ENCODE data around the gene ACR.
"Not testable (repeated sequence)": the region's sequence is repeated elsewhere in the genome, so short reads cannot be mapped to it uniquely, and the experiment has no call there.

Gene ACR

GRCh38 chr22:50775132-50775531 lies 37.1 kb downstream of the ACR start:
- not testable (repeated sequence) for H3K4me3 ChIP-seq (ENCODE audit: low read length); H3K9me3 ChIP-seq (ENCODE audit: insufficient read depth, low read length); H3K4me1 ChIP-seq (ENCODE audit: low read length); H3K79me2 ChIP-seq (ENCODE audit: low read length); H3K9ac ChIP-seq (ENCODE audit: low read length); H3K4me2 ChIP-seq (ENCODE audit: low read length); H3K27ac ChIP-seq (ENCODE audit: low read length); H3K36me3 ChIP-seq (replicated peaks; ENCODE audit: low read depth, low read length); H4K20me1 ChIP-seq (ENCODE audit: insufficient read depth, low read length); H2AFZ ChIP-seq (ENCODE audit: low read depth, low read length); H3K27me3 ChIP-seq (ENCODE audit: low read depth, low read length)

- H3K27me3 ChIP-seq (ENCODE audit: low read depth, low read length); H2AFZ ChIP-seq (ENCODE audit: low read depth, low read length); H3K27ac ChIP-seq (ENCODE audit: low read length): not testable (repeated sequence)
Measured at GRCh38 chr22:50777631-50778030, 39.6 kb downstream of the ACR start.

GRCh38 chr22:50780244-50780643 lies 42.2 kb downstream of the ACR start:
- not testable (repeated sequence) for H3K36me3 ChIP-seq (replicated peaks; ENCODE audit: low read depth, low read length); H2AFZ ChIP-seq (ENCODE audit: low read depth, low read length); H3K27ac ChIP-seq (ENCODE audit: low read length); H3K4me2 ChIP-seq (ENCODE audit: low read length); H3K9ac ChIP-seq (ENCODE audit: low read length); H3K27me3 ChIP-seq (ENCODE audit: low read depth, low read length); H3K9me3 ChIP-seq (ENCODE audit: insufficient read depth, low read length); H3K4me1 ChIP-seq (ENCODE audit: low read length); H3K4me3 ChIP-seq (ENCODE audit: low read length); H4K20me1 ChIP-seq (ENCODE audit: insufficient read depth, low read length); H3K79me2 ChIP-seq (ENCODE audit: low read length)

More at GRCh38 chr22:50777631-50778030, 39.6 kb downstream of the ACR start:
- H3K4me1 ChIP-seq (ENCODE audit: low read length); H3K4me3 ChIP-seq (ENCODE audit: low read length); H3K36me3 ChIP-seq (replicated peaks; ENCODE audit: low read depth, low read length); H3K9ac ChIP-seq (ENCODE audit: low read length); H3K4me2 ChIP-seq (ENCODE audit: low read length); H3K9me3 ChIP-seq (ENCODE audit: insufficient read depth, low read length); H3K79me2 ChIP-seq (ENCODE audit: low read length); H4K20me1 ChIP-seq (ENCODE audit: insufficient read depth, low read length): not testable (repeated sequence)

GRCh38 chr22:50782253-50782652 lies 44.2 kb downstream of the ACR start:
- not testable (repeated sequence) for H3K4me3 ChIP-seq (ENCODE audit: low read length); H3K36me3 ChIP-seq (replicated peaks; ENCODE audit: low read depth, low read length); H3K79me2 ChIP-seq (ENCODE audit: low read length); H3K9me3 ChIP-seq (ENCODE audit: insufficient read depth, low read length); H3K4me1 ChIP-seq (ENCODE audit: low read length); H3K4me2 ChIP-seq (ENCODE audit: low read length); H2AFZ ChIP-seq (ENCODE audit: low read depth, low read length); H3K9ac ChIP-seq (ENCODE audit: low read length); H4K20me1 ChIP-seq (ENCODE audit: insufficient read depth, low read length); H3K27me3 ChIP-seq (ENCODE audit: low read depth, low read length); H3K27ac ChIP-seq (ENCODE audit: low read length)

- not testable (repeated sequence) for H4K20me1 ChIP-seq (ENCODE audit: insufficient read depth, low read length); H2AFZ ChIP-seq (ENCODE audit: low read depth, low read length); H3K4me1 ChIP-seq (ENCODE audit: low read length); H3K79me2 ChIP-seq (ENCODE audit: low read length); H3K36me3 ChIP-seq (replicated peaks; ENCODE audit: low read depth, low read length); H3K9me3 ChIP-seq (ENCODE audit: insufficient read depth, low read length); H3K27ac ChIP-seq (ENCODE audit: low read length); H3K27me3 ChIP-seq (ENCODE audit: low read depth, low read length)
- H3K9ac ChIP-seq (ENCODE audit: low read length), result peak within 1 kb of the TSS; percentile 61; the same call in 1 of the 2 replicates
- H3K4me2 ChIP-seq (ENCODE audit: low read length), result peak within 1 kb of the TSS; percentile 48
- H3K4me3 ChIP-seq (ENCODE audit: low read length), result peak within 1 kb of the TSS; percentile 71
Measured at GRCh38 chr22:50783033-50783879, 45.3 kb downstream of the ACR start, which contains the start of gene RABL2B. Gene RABL2B (minus strand): TSS chr22:50783636. CDS start chr22:50782294, 1,342 bp downstream.

GRCh38 chr22:50783880-50784276 lies 45.9 kb downstream of the ACR start:
- H4K20me1 ChIP-seq (ENCODE audit: insufficient read depth, low read length); H3K4me1 ChIP-seq (ENCODE audit: low read length); H3K27me3 ChIP-seq (ENCODE audit: low read depth, low read length); H3K9me3 ChIP-seq (ENCODE audit: insufficient read depth, low read length); H3K79me2 ChIP-seq (ENCODE audit: low read length); H3K27ac ChIP-seq (ENCODE audit: low read length); H2AFZ ChIP-seq (ENCODE audit: low read depth, low read length); H3K36me3 ChIP-seq (replicated peaks; ENCODE audit: low read depth, low read length): not testable (repeated sequence)
- Histone ChIP-seq H3K9ac (ENCODE audit: low read length) (peak overlapping the region; percentile 61; the same call in 1 of the 2 replicates), H3K4me2 (ENCODE audit: low read length) (peak overlapping the region; percentile 48), H3K4me3 (ENCODE audit: low read length) (peak overlapping the region; percentile 71)

GRCh38 chr22:50785289-50785688 lies 47.3 kb downstream of the ACR start:
- H3K4me2 ChIP-seq (ENCODE audit: low read length); H3K27ac ChIP-seq (ENCODE audit: low read length); H3K9me3 ChIP-seq (ENCODE audit: insufficient read depth, low read length); H3K4me3 ChIP-seq (ENCODE audit: low read length); H3K4me1 ChIP-seq (ENCODE audit: low read length); H4K20me1 ChIP-seq (ENCODE audit: insufficient read depth, low read length); H2AFZ ChIP-seq (ENCODE audit: low read depth, low read length); H3K9ac ChIP-seq (ENCODE audit: low read length); H3K27me3 ChIP-seq (ENCODE audit: low read depth, low read length); H3K36me3 ChIP-seq (replicated peaks; ENCODE audit: low read depth, low read length); H3K79me2 ChIP-seq (ENCODE audit: low read length): not testable (repeated sequence)

- H3K4me1 ChIP-seq (ENCODE audit: low read length); H3K9ac ChIP-seq (ENCODE audit: low read length); H3K27me3 ChIP-seq (ENCODE audit: low read depth, low read length); H3K79me2 ChIP-seq (ENCODE audit: low read length); H3K27ac ChIP-seq (ENCODE audit: low read length); H4K20me1 ChIP-seq (ENCODE audit: insufficient read depth, low read length); H3K36me3 ChIP-seq (replicated peaks; ENCODE audit: low read depth, low read length); H3K4me3 ChIP-seq (ENCODE audit: low read length); H3K4me2 ChIP-seq (ENCODE audit: low read length); H2AFZ ChIP-seq (ENCODE audit: low read depth, low read length); H3K9me3 ChIP-seq (ENCODE audit: insufficient read depth, low read length): not testable (repeated sequence)
Measured at GRCh38 chr22:50786936-50787335, 48.9 kb downstream of the ACR start.

Data from OCI-LY3 (cell line).